GM21528 (cell line): Measurements from ENCODE around the gene DSCAML1.
"Not testable (repeated sequence)": the region's sequence is repeated elsewhere in the genome, so short reads cannot be mapped to it uniquely, and the experiment has no call there.

Experiments used
- ATAC-seq: cut with Tn5 transposase; IDR thresholded peaks from one replicate; pipeline ENCODE4 v1.9.1; 2021; ENCODE audit warnings: mild to moderate bottlenecking, moderate library complexity; ENCODE audit not compliant: unreplicated experiment, low FRiP score

DSCAML1 gene

GRCh38 chr11:117766026-117766425 lies 31.0 kb downstream of the DSCAML1 start:
- no peak for ATAC-seq

- no peak for ATAC-seq
Observed at GRCh38 chr11:117765068-117765467, 31.9 kb downstream of the DSCAML1 start.

GRCh38 chr11:117763465-117763864 lies 33.6 kb downstream of the DSCAML1 start:
- ATAC-seq = not testable (repeated sequence)

- ATAC-seq = no peak
Observed at GRCh38 chr11:117761993-117762392, 35.0 kb downstream of the DSCAML1 start.

GRCh38 chr11:117759305-117759704 lies 37.7 kb downstream of the DSCAML1 start:
- ATAC-seq = no peak

GRCh38 chr11:117754030-117754429 lies 43.0 kb downstream of the DSCAML1 start:
- no peak for ATAC-seq

- ATAC-seq = no peak
Observed at GRCh38 chr11:117752721-117753237, 44.2 kb downstream of the DSCAML1 start.

GRCh38 chr11:117752071-117752470 lies 44.9 kb downstream of the DSCAML1 start:
- ATAC-seq = no peak

GRCh38 chr11:117750916-117751662 lies 45.9 kb downstream of the DSCAML1 start:
- no peak for ATAC-seq

- ATAC-seq = no peak
Observed at GRCh38 chr11:117750357-117750756, 46.7 kb downstream of the DSCAML1 start.

GRCh38 chr11:117749541-117749910 lies 47.5 kb downstream of the DSCAML1 start:
- ATAC-seq = no peak

GRCh38 chr11:117748771-117749540 lies 48.1 kb downstream of the DSCAML1 start:
- no peak for ATAC-seq

- ATAC-seq = no peak
Observed at GRCh38 chr11:117747892-117748291, 49.1 kb downstream of the DSCAML1 start.

- ATAC-seq = no peak
Observed at GRCh38 chr11:117745346-117745745, 51.7 kb downstream of the DSCAML1 start.

GRCh38 chr11:117744471-117745150 lies 52.4 kb downstream of the DSCAML1 start:
- no peak for ATAC-seq

GRCh38 chr11:117743121-117743815 lies 53.7 kb downstream of the DSCAML1 start:
- no peak for ATAC-seq

- ATAC-seq = no peak
Observed at GRCh38 chr11:117738246-117738957, 58.6 kb downstream of the DSCAML1 start.

- ATAC-seq = no peak
Observed at GRCh38 chr11:117735350-117735977, 61.6 kb downstream of the DSCAML1 start.

- no peak for ATAC-seq
Observed at GRCh38 chr11:117734601-117735024, 62.4 kb downstream of the DSCAML1 start.
